Loucy (cell line): ENCODE measurements around the gene RMRP.

ENCODE experiments used
- H2AFZ ChIP-seq: fragments of 200-600 bp; sonication (generic); 2 replicates; pipeline ENCODE4 v1.6.0; 2016; ENCODE audit warnings: antibody characterized with exemption, mild to moderate bottlenecking, low read length, moderate library complexity
- H3F3A ChIP-seq: fragments of 200-600 bp; 2 replicates; pipeline ENCODE4 v1.6.0; 2016; ENCODE audit warnings: antibody characterized with exemption, low read depth, mild to moderate bottlenecking
- H3K27me3 ChIP-seq: fragments of 200-600 bp; sonication (generic); 2 replicates; pipeline ENCODE4 v1.6.1; 2014; ENCODE audit warnings: low read length, mild to moderate bottlenecking; ENCODE audit not compliant: insufficient read depth, poor library complexity, severe bottlenecking
- H3K36me3 ChIP-seq: fragments of 200-600 bp; sonication (generic); 2 replicates; pipeline ENCODE4 v1.6.1; 2016; ENCODE audit warnings: low read length; ENCODE audit not compliant: insufficient read depth
- H3K4me1 ChIP-seq: fragments of 200-600 bp; sonication (generic); 2 replicates; pipeline ENCODE4 v1.5.1; 2014; ENCODE audit warnings: low read length, mild to moderate bottlenecking; ENCODE audit not compliant: insufficient read depth, poor library complexity, severe bottlenecking
- H3K4me2 ChIP-seq: fragments of 200-600 bp; sonication (generic); 2 replicates; pipeline ENCODE4 v1.6.0; 2014; ENCODE audit warnings: antibody characterized with exemption, low read length, low read depth, mild to moderate bottlenecking; ENCODE audit not compliant: poor library complexity, severe bottlenecking
- H3K4me3 ChIP-seq: fragments of 200-600 bp; sonication (generic); 2 replicates; pipeline ENCODE4 v1.5.1; 2014; ENCODE audit warnings: low read length, mild to moderate bottlenecking, mixed read lengths; ENCODE audit not compliant: poor library complexity, severe bottlenecking
- H3K79me2 ChIP-seq: fragments of 200-600 bp; sonication (generic); 2 replicates; pipeline ENCODE4 v1.6.1; 2014; ENCODE audit warnings: low read length; ENCODE audit not compliant: insufficient read depth
- H3K9ac ChIP-seq: fragments of 200-600 bp; sonication (generic); 2 replicates; pipeline ENCODE4 v1.6.0; 2014; ENCODE audit warnings: mild to moderate bottlenecking, low read depth, low read length, moderate library complexity; ENCODE audit not compliant: poor library complexity, severe bottlenecking
- H3K9me2 ChIP-seq: fragments of 200-600 bp; sonication (generic); replicated peaks from 2 replicates; pipeline ENCODE4 v1.6.1; 2016; ENCODE audit warnings: low read depth, low read length, mixed read lengths
- H3K9me3 ChIP-seq: fragments of 200-600 bp; sonication (generic); 2 replicates; pipeline ENCODE4 v1.6.1; 2014; ENCODE audit warnings: mild to moderate bottlenecking, antibody characterized with exemption, low read length, low read depth; ENCODE audit not compliant: insufficient read depth
- H4K20me1 ChIP-seq: fragments of 200-600 bp; sonication (generic); 2 replicates; pipeline ENCODE4 v1.6.0; 2014; ENCODE audit warnings: antibody characterized with exemption, low read length, mild to moderate bottlenecking; ENCODE audit not compliant: insufficient read depth, poor library complexity, severe bottlenecking
- EZH2phosphoT487 ChIP-seq: fragments of 200-600 bp; IDR thresholded peaks from 2 replicates; pipeline ENCODE4 v1.6.1; 2018; ENCODE audit warnings: antibody characterized with exemption, mild to moderate bottlenecking, moderate library complexity, borderline replicate concordance
- TF ChIP-seq, protein P1 (sequence below): fragments of 200-600 bp; sonication (generic); conservative IDR thresholded peaks from 2 replicates; pipeline ENCODE4 v1.5.1; 2014; ENCODE audit warnings: mild to moderate bottlenecking, antibody characterized with exemption, low read length

RMRP gene

DNA sequence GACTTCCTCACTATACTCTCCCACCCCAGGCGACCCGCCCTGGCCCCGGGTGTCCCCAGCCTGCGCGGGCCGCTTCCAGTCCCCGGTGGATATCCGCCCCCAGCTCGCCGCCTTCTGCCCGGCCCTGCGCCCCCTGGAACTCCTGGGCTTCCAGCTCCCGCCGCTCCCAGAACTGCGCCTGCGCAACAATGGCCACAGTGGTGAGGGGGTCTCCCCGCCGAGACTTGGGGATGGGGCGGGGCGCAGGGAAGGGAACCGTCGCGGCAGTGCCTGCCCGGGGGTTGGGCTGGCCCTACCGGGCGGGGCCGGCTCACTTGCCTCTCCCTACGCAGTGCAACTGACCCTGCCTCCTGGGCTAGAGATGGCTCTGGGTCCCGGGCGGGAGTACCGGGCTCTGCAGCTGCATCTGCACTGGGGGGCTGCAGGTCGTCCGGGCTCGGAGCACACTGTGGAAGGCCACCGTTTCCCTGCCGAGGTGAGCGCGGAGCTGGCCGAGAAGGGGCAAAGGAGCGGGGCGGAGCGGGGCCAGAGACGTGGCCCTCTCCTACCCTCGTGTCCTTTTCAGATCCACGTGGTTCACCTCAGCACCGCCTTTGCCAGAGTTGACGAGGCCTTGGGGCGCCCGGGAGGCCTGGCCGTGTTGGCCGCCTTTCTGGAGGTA lies 18.0 kb upstream of the RMRP start:
- Histone ChIP-seq H3K9ac (no peak overlapping the region), H3K4me2 (no peak overlapping the region), H3K4me3 (no peak overlapping the region)

DNA sequence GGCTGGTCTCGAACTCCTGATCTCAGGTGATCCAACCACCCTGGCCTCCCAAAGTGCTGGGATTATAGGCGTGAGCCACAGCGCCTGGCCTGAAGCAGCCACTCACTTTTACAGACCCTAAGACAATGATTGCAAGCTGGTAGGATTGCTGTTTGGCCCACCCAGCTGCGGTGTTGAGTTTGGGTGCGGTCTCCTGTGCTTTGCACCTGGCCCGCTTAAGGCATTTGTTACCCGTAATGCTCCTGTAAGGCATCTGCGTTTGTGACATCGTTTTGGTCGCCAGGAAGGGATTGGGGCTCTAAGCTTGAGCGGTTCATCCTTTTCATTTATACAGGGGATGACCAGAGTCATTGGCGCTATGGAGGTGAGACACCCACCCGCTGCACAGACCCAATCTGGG lies 17.4 kb upstream of the RMRP start:
- Histone ChIP-seq H3K27me3 (no peaks in the 10 kb centered on the region), H2AFZ (no peak overlapping the region), H3K4me3 (no peak overlapping the region), H3K9me3 (no peaks in the 10 kb centered on the region), H3K9ac (no peak overlapping the region), H3K36me3 (no peaks in the 10 kb centered on the region), H3K4me1 (no peaks in the 10 kb centered on the region), H4K20me1 (no peaks in the 10 kb centered on the region), H3K4me2 (no peak overlapping the region), H3K79me2 (no peaks in the 10 kb centered on the region), H3K9me2 (no peaks in the 10 kb centered on the region), H3F3A (no peaks in the 10 kb centered on the region)
- TF ChIP-seq, protein P1, sequence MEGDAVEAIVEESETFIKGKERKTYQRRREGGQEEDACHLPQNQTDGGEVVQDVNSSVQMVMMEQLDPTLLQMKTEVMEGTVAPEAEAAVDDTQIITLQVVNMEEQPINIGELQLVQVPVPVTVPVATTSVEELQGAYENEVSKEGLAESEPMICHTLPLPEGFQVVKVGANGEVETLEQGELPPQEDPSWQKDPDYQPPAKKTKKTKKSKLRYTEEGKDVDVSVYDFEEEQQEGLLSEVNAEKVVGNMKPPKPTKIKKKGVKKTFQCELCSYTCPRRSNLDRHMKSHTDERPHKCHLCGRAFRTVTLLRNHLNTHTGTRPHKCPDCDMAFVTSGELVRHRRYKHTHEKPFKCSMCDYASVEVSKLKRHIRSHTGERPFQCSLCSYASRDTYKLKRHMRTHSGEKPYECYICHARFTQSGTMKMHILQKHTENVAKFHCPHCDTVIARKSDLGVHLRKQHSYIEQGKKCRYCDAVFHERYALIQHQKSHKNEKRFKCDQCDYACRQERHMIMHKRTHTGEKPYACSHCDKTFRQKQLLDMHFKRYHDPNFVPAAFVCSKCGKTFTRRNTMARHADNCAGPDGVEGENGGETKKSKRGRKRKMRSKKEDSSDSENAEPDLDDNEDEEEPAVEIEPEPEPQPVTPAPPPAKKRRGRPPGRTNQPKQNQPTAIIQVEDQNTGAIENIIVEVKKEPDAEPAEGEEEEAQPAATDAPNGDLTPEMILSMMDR: no peak
- no peak for TF ChIP-seq EZH2phosphoT487

More for the DNA sequence above, 18.0 kb upstream of the RMRP start:
- Histone ChIP-seq H3F3A (no peaks in the 10 kb centered on the region), H3K9me2 (no peaks in the 10 kb centered on the region), H4K20me1 (no peaks in the 10 kb centered on the region), H3K27me3 (no peaks in the 10 kb centered on the region), H3K4me1 (no peaks in the 10 kb centered on the region), H3K9me3 (no peaks in the 10 kb centered on the region), H3K36me3 (no peaks in the 10 kb centered on the region), H2AFZ (no peak overlapping the region), H3K79me2 (no peaks in the 10 kb centered on the region)
- TF ChIP-seq, protein P1: no peak
- no peak for TF ChIP-seq EZH2phosphoT487

DNA sequence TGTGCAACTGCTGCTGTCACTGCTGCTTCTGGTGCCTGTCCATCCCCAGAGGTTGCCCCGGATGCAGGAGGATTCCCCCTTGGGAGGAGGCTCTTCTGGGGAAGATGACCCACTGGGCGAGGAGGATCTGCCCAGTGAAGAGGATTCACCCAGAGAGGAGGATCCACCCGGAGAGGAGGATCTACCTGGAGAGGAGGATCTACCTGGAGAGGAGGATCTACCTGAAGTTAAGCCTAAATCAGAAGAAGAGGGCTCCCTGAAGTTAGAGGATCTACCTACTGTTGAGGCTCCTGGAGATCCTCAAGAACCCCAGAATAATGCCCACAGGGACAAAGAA lies 16.2 kb upstream of the RMRP start:
- H3K9ac ChIP-seq: no peak overlapping the region
- no peak for TF ChIP-seq EZH2phosphoT487
- TF ChIP-seq, protein P1: no peak
- H3K4me2 ChIP-seq: no peak overlapping the region

More for the DNA sequence above, 16.2 kb upstream of the RMRP start:
- Histone ChIP-seq H3K36me3 (no peaks in the 10 kb centered on the region), H3K4me3 (no peak overlapping the region), H3F3A (no peaks in the 10 kb centered on the region), H3K27me3 (no peaks in the 10 kb centered on the region), H3K79me2 (no peaks in the 10 kb centered on the region), H2AFZ (no peak overlapping the region), H4K20me1 (no peaks in the 10 kb centered on the region), H3K9me2 (no peaks in the 10 kb centered on the region), H3K9me3 (no peaks in the 10 kb centered on the region), H3K4me1 (no peaks in the 10 kb centered on the region)
